ENCODE measurements around the gene ACSL4.

GRCh38 chrX:109776432-109776831 lies 43.4 kb upstream of the ACSL4 start:
- TF ChIP-seq CTCF (IDR thresholded peaks at IDR 0.05) (no peak), POLR2AphosphoS5 (IDR thresholded peaks at IDR 0.05; ENCODE audit: low read depth, low read length) (no peak), SIN3A (IDR thresholded peaks at IDR 0.05; ENCODE audit: borderline replicate concordance, insufficient read depth, low read depth, low read length) (no peak)

All from Panc1 (cell line).